GM21786 (cell line): Measurements from ENCODE around the gene POC1A.
"Not testable (repeated sequence)": the region's sequence is repeated elsewhere in the genome, so short reads cannot be mapped to it uniquely, and the experiment has no call there.

Source experiments
- ATAC-seq: cut with Tn5 transposase; IDR thresholded peaks from one replicate; pipeline ENCODE4 v1.9.1; 2021; ENCODE audit not compliant: unreplicated experiment

POC1A gene

GRCh38 chr3:52054661-52055511 lies 99.3 kb downstream of the POC1A start:
- ATAC-seq = no peak

- no peak for ATAC-seq
Measured at GRCh38 chr3:52053307-52054304, 100.6 kb downstream of the POC1A start.

- no peak for ATAC-seq
Measured at GRCh38 chr3:52052831-52053306, 101.4 kb downstream of the POC1A start.

GRCh38 chr3:52051444-52051843 lies 102.8 kb downstream of the POC1A start:
- no peak for ATAC-seq

- no peak for ATAC-seq
Measured at GRCh38 chr3:52050571-52050970, 103.7 kb downstream of the POC1A start.

- ATAC-seq = no peak
Measured at GRCh38 chr3:52049503-52049902, 104.7 kb downstream of the POC1A start.

GRCh38 chr3:52047295-52047960 lies 106.8 kb downstream of the POC1A start:
- no peak for ATAC-seq

GRCh38 chr3:52046902-52047239 lies 107.4 kb downstream of the POC1A start:
- ATAC-seq = no peak

GRCh38 chr3:52046186-52046901 lies 107.9 kb downstream of the POC1A start:
- ATAC-seq = no peak

GRCh38 chr3:52044869-52045619 lies 109.2 kb downstream of the POC1A start:
- ATAC-seq = no peak

GRCh38 chr3:52043750-52044149 lies 110.5 kb downstream of the POC1A start:
- no peak for ATAC-seq

- not testable (repeated sequence) for ATAC-seq
Measured at GRCh38 chr3:52043039-52043438, 111.2 kb downstream of the POC1A start.

GRCh38 chr3:52041118-52041731 lies 113.0 kb downstream of the POC1A start:
- no peak for ATAC-seq

GRCh38 chr3:52040600-52040999 lies 113.6 kb downstream of the POC1A start:
- ATAC-seq = no peak

GRCh38 chr3:52039846-52040245 lies 114.4 kb downstream of the POC1A start:
- no peak for ATAC-seq

GRCh38 chr3:52039426-52039825 lies 114.8 kb downstream of the POC1A start:
- ATAC-seq = no peak

- no peak for ATAC-seq
Measured at GRCh38 chr3:52038227-52038626, 116.0 kb downstream of the POC1A start.

- no peak for ATAC-seq
Measured at GRCh38 chr3:52037291-52037690, 116.9 kb downstream of the POC1A start.

- ATAC-seq = no peak
Measured at GRCh38 chr3:52036829-52037228, 117.4 kb downstream of the POC1A start.
